HEK293 (cell line): ENCODE results near the gene PEAK3.

ENCODE experiments used
- CTCF ChIA-PET: fragments of 350-600 bp; formaldehyde crosslinking; extraction: SDS; loops from one replicate; lab custom pipeline; 2021; ENCODE audit warnings: antibody characterized with exemption; lab: Yijun Ruan, JAX
- POLR2A ChIA-PET: fragments of 300-600 bp; formaldehyde crosslinking; extraction: SDS; loops from one replicate; lab custom pipeline; 2020; ENCODE audit warnings: antibody characterized with exemption, inconsistent platforms; lab: Yijun Ruan, JAX
- H3K27ac ChIP-seq: fragments of 200-500 bp; sonication (Bioruptor generic); 2 replicates; pipeline ENCODE4 v1.5.1; 2014; ENCODE audit warnings: low read depth, low read length, control low read depth, inconsistent platforms; ENCODE audit errors: extremely low read depth
- H3K36me3 ChIP-seq, 2 experiments: fragments of 200-500 bp in 1 of 2; sonication (Bioruptor generic) in 1 of 2; 1 replicate in 1 of 2; 2 replicates in 1 of 2; pipeline ENCODE4 v1.5.1; 2014 to 2017; ENCODE audit warnings: inconsistent platforms in 2 of 2, low read length in 2 of 2; ENCODE audit not compliant: control insufficient read depth in 2 of 2, insufficient read depth in 1 of 2
- H3K4me1 ChIP-seq: fragments of 200-500 bp; sonication (Bioruptor generic); 2 replicates; pipeline ENCODE4 v1.5.1; 2014; ENCODE audit warnings: mild to moderate bottlenecking, low read length, inconsistent platforms; ENCODE audit not compliant: control insufficient read depth, insufficient read depth
- H3K4me3 ChIP-seq: 2 replicates; pipeline ENCODE4 v1.5.1; 2011; ENCODE audit warnings: low read depth, mild to moderate bottlenecking, control low read depth, low read length, moderate library complexity
- H3K9me3 ChIP-seq: fragments of 200-500 bp; sonication (Bioruptor generic); 2 replicates; pipeline ENCODE4 v1.5.1; 2014; ENCODE audit warnings: low read depth, low read length, inconsistent platforms; ENCODE audit not compliant: control insufficient read depth, insufficient read depth
- CTCF ChIP-seq: fragments of 450-650 bp; formaldehyde crosslinking; IDR thresholded peaks from 2 replicates; pipeline ENCODE4 v1.5.1; 2016; ENCODE audit warnings: missing biosample characterization, missing genetic modification characterization
- GLIS2 ChIP-seq: fragments of 450-650 bp; formaldehyde crosslinking; IDR thresholded peaks from 2 replicates; pipeline ENCODE4 v1.5.1; 2016; ENCODE audit warnings: missing biosample characterization, missing genetic modification characterization
- INSM2 ChIP-seq: fragments of 450-650 bp; formaldehyde crosslinking; IDR thresholded peaks from 2 replicates; pipeline ENCODE4 v1.5.1; 2016; ENCODE audit warnings: missing biosample characterization, missing genetic modification characterization
- KLF9 ChIP-seq: fragments of 450-650 bp; formaldehyde crosslinking; IDR thresholded peaks from 2 replicates; pipeline ENCODE4 v1.5.1; 2016; ENCODE audit warnings: missing biosample characterization, missing genetic modification characterization, low read depth
- MEIS1 ChIP-seq: sonication (generic); formaldehyde crosslinking; IDR thresholded peaks from 2 replicates; pipeline ENCODE4 v1.8.1; 2022; ENCODE audit warnings: missing genetic modification reagents, mild to moderate bottlenecking, borderline replicate concordance
- WT1 ChIP-seq: fragments of 450-650 bp; formaldehyde crosslinking; IDR thresholded peaks from 2 replicates; pipeline ENCODE4 v1.5.1; 2016; ENCODE audit warnings: missing biosample characterization, missing genetic modification characterization
- ZBTB20 ChIP-seq: fragments of 450-650 bp; formaldehyde crosslinking; IDR thresholded peaks from 2 replicates; pipeline ENCODE4 v1.5.1; 2016; ENCODE audit warnings: missing biosample characterization, missing genetic modification characterization
- ZNF341 ChIP-seq: fragments of 450-650 bp; formaldehyde crosslinking; IDR thresholded peaks from 2 replicates; pipeline ENCODE4; 2016; ENCODE audit warnings: low read depth, missing biosample characterization, missing genetic modification characterization
- ZNF514 ChIP-seq: fragments of 450-650 bp; formaldehyde crosslinking; IDR thresholded peaks from 2 replicates; pipeline ENCODE4 v1.5.1; 2016; ENCODE audit warnings: missing biosample characterization, missing genetic modification characterization
- ZNF654 ChIP-seq: fragments of 450-650 bp; formaldehyde crosslinking; IDR thresholded peaks from 2 replicates; pipeline ENCODE4 v1.5.1; 2016; ENCODE audit warnings: low read depth, missing biosample characterization, missing genetic modification characterization
- ZNF777 ChIP-seq: fragments of 450-650 bp; formaldehyde crosslinking; IDR thresholded peaks from 2 replicates; pipeline ENCODE4 v1.5.1; 2017; ENCODE audit warnings: missing biosample characterization, missing genetic modification characterization, borderline replicate concordance
- ZSCAN5A ChIP-seq: fragments of 450-650 bp; formaldehyde crosslinking; IDR thresholded peaks from 2 replicates; pipeline ENCODE4 v1.5.1; 2016; ENCODE audit warnings: missing biosample characterization, missing genetic modification characterization
- TF ChIP-seq, protein P1 (sequence below): fragments of 450-650 bp; formaldehyde crosslinking; IDR thresholded peaks from 2 replicates; pipeline ENCODE4 v1.5.1; 2016; ENCODE audit warnings: missing biosample characterization, missing genetic modification characterization
- TF ChIP-seq, protein P2 (sequence below): fragments of 450-650 bp; formaldehyde crosslinking; IDR thresholded peaks from 2 replicates; pipeline ENCODE4 v1.5.1; 2017; ENCODE audit warnings: missing biosample characterization, mild to moderate bottlenecking, missing genetic modification characterization, moderate library complexity
- TF ChIP-seq, protein P3 (sequence below): fragments of 450-650 bp; formaldehyde crosslinking; IDR thresholded peaks from 2 replicates; pipeline ENCODE4 v1.5.1; 2016; ENCODE audit warnings: missing biosample characterization, missing genetic modification characterization

The PEAK3 gene

DNA sequence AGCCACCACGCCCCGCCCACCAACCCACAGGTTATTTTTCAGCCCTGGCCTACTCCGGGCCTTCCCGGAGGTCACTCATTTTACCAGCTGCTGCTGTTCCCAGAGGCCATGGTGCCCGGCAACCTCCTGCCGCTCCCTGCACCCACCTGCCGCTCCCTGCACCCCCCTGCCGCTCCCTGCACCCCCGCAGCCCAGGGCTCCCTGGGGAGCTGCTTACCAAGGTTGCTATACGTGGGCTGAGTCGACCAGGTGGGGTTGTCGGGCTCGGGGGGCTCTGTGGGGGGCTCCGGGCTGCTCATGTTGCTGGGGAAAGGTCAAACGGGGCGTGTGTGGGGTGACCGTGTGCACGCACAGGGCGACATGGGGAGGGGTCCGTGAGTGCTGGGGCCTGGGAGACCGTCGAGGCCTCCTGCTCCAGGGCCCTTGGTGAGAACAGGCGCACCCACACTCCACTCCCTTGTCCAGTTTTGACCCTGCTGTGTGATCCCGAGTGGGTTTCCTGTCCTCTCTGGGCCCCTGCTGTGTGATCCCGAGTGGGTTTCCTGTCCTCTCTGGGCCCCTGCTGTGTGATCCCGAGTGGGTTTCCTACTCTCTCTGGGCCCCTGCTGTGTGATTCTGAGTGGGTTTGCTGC, 1.2 kb downstream of the PEAK3 start (continued):
- TF ChIP-seq, protein P1, sequence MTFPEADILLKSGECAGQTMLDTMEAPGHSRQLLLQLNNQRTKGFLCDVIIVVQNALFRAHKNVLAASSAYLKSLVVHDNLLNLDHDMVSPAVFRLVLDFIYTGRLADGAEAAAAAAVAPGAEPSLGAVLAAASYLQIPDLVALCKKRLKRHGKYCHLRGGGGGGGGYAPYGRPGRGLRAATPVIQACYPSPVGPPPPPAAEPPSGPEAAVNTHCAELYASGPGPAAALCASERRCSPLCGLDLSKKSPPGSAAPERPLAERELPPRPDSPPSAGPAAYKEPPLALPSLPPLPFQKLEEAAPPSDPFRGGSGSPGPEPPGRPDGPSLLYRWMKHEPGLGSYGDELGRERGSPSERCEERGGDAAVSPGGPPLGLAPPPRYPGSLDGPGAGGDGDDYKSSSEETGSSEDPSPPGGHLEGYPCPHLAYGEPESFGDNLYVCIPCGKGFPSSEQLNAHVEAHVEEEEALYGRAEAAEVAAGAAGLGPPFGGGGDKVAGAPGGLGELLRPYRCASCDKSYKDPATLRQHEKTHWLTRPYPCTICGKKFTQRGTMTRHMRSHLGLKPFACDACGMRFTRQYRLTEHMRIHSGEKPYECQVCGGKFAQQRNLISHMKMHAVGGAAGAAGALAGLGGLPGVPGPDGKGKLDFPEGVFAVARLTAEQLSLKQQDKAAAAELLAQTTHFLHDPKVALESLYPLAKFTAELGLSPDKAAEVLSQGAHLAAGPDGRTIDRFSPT (tag by site-specific recombination), result peak; percentile 29; the same call in 1 of the 2 replicates

- Histone ChIP-seq H3K4me1 (no peaks in the 10 kb centered on the region), H3K9me3 (no peaks in the 10 kb centered on the region), H3K27ac (no peak overlapping the region), H3K4me3 (no peak overlapping the region), H3K36me3 (peaks cover 0 to 9% of the 10 kb centered on the region in 2 experiments; a peak in 1 of 3 replicates)
- TF ChIP-seq ZSCAN5A (tag by site-specific recombination) (no peak), GLIS2 (tag by site-specific recombination) (peak; percentile 26; the same call in 1 of the 2 replicates), KLF9 (no peak)
- TF ChIP-seq, protein P1 (tag by site-specific recombination), result peak; percentile 79
- TF ChIP-seq, protein P2, sequence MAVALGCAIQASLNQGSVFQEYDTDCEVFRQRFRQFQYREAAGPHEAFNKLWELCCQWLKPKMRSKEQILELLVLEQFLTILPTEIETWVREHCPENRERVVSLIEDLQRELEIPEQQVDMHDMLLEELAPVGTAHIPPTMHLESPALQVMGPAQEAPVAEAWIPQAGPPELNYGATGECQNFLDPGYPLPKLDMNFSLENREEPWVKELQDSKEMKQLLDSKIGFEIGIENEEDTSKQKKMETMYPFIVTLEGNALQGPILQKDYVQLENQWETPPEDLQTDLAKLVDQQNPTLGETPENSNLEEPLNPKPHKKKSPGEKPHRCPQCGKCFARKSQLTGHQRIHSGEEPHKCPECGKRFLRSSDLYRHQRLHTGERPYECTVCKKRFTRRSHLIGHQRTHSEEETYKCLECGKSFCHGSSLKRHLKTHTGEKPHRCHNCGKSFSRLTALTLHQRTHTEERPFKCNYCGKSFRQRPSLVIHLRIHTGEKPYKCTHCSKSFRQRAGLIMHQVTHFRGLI, result no peak
- ChIA-PET CTCF (no interaction called here), POLR2A (no interaction called here)
Measured at GRCh38 chr19:2278459-2279158, 3.4 kb downstream of the PEAK3 start.

DNA sequence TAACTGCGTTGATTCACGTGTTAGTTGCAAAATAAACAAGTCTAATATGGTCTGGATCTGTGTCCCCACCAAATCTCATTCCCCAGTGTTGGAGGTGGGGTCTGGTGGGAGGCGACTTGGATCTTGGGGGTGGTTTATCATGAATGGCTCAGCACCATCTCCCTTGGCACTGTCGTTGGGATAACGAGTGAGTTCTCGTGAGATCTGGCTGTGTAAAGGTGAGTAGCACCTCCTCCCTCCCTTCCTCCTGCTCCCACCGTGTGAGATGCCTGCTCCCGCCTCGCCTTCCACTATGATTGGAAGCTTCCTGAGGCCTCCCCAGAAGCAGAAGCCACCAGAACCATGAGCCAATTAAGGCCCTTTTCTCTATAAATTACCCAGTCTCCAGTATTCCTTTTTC, 4.8 kb downstream of the PEAK3 start:
- Histone ChIP-seq H3K36me3 (peaks cover 3 to 22% of the 10 kb centered on the region in 2 experiments; a peak in 2 of 3 replicates), H3K4me1 (0 out of 2 replicates have a peak, but pooled peaks cover 2% of the 10 kb centered on the region), H3K4me3 (no peak overlapping the region), H3K9me3 (no peaks in the 10 kb centered on the region), H3K27ac (no peak overlapping the region)
- ChIA-PET CTCF (interaction anchor here (0.6 to 4.3 kb wide), 7 partner anchors 10 to 501 kb away, joined by 3 to 25 read pairs (median 4); no protein-coding TSS in a partner anchor), POLR2A (interaction anchor here (0.7 kb wide), 1 partner anchor 284 kb away, joined by 3 read pairs; no protein-coding TSS in a partner anchor)
- TF ChIP-seq ZNF654 (tag by site-specific recombination) (no peak), ZBTB20 (no peak), INSM2 (no peak), ZNF514 (tag by site-specific recombination) (no peak), WT1 (tag by site-specific recombination) (no peak), MEIS1 (CRISPR knock-in tag) (no peak), ZNF777 (tag by site-specific recombination) (no peak), GLIS2 (tag by site-specific recombination) (peak; percentile 11; the same call in 1 of the 2 replicates), ZNF341 (tag by site-specific recombination) (peak; percentile 39; the same call in 1 of the 2 replicates), CTCF (no peak)
- TF ChIP-seq, protein P3, sequence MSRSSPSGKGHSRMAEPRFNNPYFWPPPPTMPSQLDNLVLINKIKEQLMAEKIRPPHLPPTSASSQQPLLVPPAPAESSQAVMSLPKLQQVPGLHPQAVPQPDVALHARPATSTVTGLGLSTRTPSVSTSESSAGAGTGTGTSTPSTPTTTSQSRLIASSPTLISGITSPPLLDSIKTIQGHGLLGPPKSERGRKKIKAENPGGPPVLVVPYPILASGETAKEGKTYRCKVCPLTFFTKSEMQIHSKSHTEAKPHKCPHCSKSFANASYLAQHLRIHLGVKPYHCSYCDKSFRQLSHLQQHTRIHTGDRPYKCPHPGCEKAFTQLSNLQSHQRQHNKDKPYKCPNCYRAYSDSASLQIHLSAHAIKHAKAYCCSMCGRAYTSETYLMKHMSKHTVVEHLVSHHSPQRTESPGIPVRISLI (tag by site-specific recombination), result no peak
